ENCODE data around the gene RPS6KA2. TPM values are rescaled to one million over a fixed set of nuclear protein-coding genes. Genes with fewer than 3 reads are reported as not detected.

RPS6KA2 gene
- total and polyA plus RNA-seq, 9 donors, result 24.4 to 75.5 (median 48.1) TPM

DNA sequence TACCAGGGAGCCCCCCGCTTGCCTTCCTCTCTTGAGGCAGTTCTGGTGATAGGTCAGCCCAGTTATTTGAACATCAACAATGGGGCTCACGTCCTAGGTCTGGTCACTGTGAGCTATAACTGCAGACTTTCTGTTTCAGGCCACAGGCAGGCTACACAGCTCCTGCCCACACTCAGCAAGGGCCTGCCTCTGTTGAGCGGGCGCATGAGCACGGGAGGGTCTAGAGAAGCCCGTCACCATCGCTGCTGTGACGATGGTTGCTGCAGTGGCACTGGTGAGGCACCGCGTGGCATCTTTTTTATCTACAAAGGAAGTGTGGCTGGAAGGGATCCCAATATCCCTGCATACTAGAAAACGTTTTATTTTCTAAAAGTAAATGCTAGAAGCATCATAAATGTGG lies 118.3 kb downstream of the RPS6KA2 start:
- Histone ChIP-seq H3K27me3 (no peaks in the 10 kb centered on the region), H3K9me3 (no peaks in the 10 kb centered on the region), H3K27ac (no peak overlapping the region), H3K36me3 (no peaks in the 10 kb centered on the region), H3K4me3 (no peak overlapping the region), H3K4me1 (ENCODE audit: insufficient read depth) (no peaks in the 10 kb centered on the region)
- WGBS, 3 donors, result 86 to 89% (median 87%) methylated on average over 11 of the region's 11 CpGs
- intact Hi-C loops (cut with DNase I), result no loop called here
- TF ChIP-seq EP300 (IDR thresholded peaks at IDR 0.05), result no peak
- TF ChIP-seq, protein P1, sequence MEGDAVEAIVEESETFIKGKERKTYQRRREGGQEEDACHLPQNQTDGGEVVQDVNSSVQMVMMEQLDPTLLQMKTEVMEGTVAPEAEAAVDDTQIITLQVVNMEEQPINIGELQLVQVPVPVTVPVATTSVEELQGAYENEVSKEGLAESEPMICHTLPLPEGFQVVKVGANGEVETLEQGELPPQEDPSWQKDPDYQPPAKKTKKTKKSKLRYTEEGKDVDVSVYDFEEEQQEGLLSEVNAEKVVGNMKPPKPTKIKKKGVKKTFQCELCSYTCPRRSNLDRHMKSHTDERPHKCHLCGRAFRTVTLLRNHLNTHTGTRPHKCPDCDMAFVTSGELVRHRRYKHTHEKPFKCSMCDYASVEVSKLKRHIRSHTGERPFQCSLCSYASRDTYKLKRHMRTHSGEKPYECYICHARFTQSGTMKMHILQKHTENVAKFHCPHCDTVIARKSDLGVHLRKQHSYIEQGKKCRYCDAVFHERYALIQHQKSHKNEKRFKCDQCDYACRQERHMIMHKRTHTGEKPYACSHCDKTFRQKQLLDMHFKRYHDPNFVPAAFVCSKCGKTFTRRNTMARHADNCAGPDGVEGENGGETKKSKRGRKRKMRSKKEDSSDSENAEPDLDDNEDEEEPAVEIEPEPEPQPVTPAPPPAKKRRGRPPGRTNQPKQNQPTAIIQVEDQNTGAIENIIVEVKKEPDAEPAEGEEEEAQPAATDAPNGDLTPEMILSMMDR (IDR thresholded peaks at IDR 0.05), result no peak
- TF ChIP-seq POLR2A (IDR thresholded peaks at IDR 0.05), result no peak
- no peak for DNase-seq

DNA sequence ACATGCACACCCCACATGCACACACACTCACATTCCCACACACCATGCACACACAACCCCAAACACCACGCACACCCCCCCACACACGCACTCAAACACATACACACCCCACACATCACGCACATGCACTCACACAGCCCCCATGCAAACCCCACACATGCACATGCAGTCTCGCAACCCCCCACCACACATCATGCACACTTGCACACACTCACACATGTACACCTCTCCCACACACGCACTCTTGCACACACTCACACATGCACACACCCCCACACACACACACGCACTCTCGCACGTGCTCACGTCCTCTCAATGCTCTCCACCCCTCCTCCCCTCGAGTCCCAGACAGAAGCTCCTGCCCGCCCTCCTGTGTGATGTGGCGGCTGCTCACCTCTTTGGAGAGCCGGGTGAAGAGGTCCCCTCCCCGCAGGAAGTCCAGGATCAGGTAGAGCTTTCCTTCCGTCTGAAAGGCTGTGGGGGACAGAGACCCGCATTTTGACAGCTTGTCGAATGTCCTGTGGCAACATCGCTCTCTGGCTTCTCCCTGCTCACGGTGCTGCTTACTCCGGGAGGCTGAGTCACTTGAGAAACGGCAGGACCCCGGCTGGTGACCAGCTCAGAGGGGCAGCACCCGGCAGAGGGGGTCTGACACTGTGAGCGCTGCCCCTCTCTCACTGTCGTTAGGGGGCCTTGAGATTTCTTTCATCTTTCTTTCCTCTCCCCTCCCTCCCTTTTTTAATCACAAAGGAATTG lies 119.1 kb downstream of the RPS6KA2 start:
- no peaks in the 10 kb centered on the region for H3K9me3 ChIP-seq
- 86 to 91% (median 91%) methylated on average over 25 of the region's 25 CpGs for WGBS, 3 donors
- H3K4me1 ChIP-seq (ENCODE audit: insufficient read depth), result no peaks in the 10 kb centered on the region
- DNase-seq, result no peak
- intact Hi-C loops (cut with DNase I), result no loop called here
- H3K27ac ChIP-seq, result no peak overlapping the region
- TF ChIP-seq, protein P1 (IDR thresholded peaks at IDR 0.05), result no peak
- no peak for TF ChIP-seq POLR2A (IDR thresholded peaks at IDR 0.05)
- TF ChIP-seq EP300 (IDR thresholded peaks at IDR 0.05), result no peak
- H3K36me3 ChIP-seq, result no peaks in the 10 kb centered on the region
- H3K4me3 ChIP-seq, result no peak overlapping the region
- H3K27me3 ChIP-seq, result no peaks in the 10 kb centered on the region

DNA sequence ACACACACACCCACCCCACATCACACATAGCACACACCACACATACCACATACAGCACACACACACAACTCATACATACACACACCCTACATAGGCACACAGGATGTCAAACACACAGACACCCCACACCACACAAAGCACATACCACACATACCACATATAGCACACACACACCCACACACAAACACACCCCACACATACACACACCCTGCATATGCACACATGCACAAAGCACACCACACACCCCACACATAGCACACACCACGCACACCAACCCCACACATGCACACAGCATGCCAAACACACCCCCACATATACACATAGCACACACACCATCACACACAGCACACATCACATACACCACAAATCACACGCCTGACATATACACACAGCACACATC lies 119.7 kb downstream of the RPS6KA2 start:
- Histone ChIP-seq H3K9me3 (no peaks in the 10 kb centered on the region), H3K27ac (no peak overlapping the region), H3K36me3 (no peaks in the 10 kb centered on the region), H3K4me1 (ENCODE audit: insufficient read depth) (peaks cover 3% of the 10 kb centered on the region), H3K4me3 (no peak overlapping the region), H3K27me3 (no peaks in the 10 kb centered on the region)
- TF ChIP-seq EP300 (IDR thresholded peaks at IDR 0.05) (no peak), POLR2A (IDR thresholded peaks at IDR 0.05) (no peak)
- TF ChIP-seq, protein P1 (IDR thresholded peaks at IDR 0.05), result no peak
- no peak for DNase-seq
- intact Hi-C loops (cut with DNase I), result no loop called here
- 97 to 98% (median 98%) methylated on average over 2 of the region's 2 CpGs for whole genome bisulfite sequencing, 3 donors

DNA sequence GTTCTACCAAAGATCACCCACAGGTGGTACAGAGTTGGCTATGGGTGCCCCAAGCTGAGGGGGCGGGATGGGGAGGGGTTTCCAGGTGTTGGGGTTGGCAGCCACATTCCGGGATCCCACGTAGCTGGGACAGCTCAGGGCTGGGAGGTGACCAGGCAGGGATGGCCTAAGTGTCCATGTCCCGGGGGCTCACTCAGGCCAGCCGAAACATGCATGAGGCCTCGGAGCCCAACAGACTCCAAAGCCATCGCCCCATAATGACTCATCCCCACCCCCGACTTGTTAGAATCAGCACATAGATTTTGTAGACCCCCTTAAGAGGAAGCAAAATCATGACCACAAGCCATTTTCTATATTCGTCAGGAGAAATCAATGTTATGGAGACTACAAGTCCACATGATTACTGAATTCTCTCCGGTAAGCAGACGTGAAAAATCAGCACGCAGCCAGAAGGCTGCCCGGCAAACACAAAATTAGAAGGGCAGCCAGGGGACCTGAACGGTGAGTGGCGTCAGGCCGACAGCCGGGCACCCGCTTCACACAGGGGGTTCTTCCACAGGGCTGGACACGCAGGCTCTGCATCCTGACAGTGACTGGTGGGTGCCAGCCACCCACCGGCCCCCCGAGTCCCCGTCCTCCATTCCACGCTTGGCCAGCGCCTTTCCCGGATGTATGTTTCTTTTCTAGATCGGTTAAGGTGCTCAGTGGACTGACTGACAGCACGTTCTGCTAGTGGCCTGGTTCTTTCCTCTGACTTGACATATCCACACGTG lies 121.7 kb downstream of the RPS6KA2 start:
- Histone ChIP-seq H3K36me3 (no peaks in the 10 kb centered on the region), H3K9me3 (no peaks in the 10 kb centered on the region), H3K27me3 (no peaks in the 10 kb centered on the region), H3K4me1 (ENCODE audit: insufficient read depth) (peaks cover 7% of the 10 kb centered on the region), H3K27ac (no peak overlapping the region), H3K4me3 (no peak overlapping the region)
- TF ChIP-seq EP300 (IDR thresholded peaks at IDR 0.05) (no peak), POLR2A (IDR thresholded peaks at IDR 0.05) (no peak)
- TF ChIP-seq, protein P1 (IDR thresholded peaks at IDR 0.05), result no peak
- DNase-seq, result peak in 1 of 5 donors; percentile 11
- intact Hi-C loops (cut with DNase I), result no loop called here
- 95 to 98% (median 97%) methylated on average over 28 of the region's 28 CpGs for WGBS, 3 donors
